IPS-15b (cell line): Measurements from ENCODE around the gene SPAG5.
A peak's percentile ranks its signal among the peaks of the same experiment; 100 is the strongest.
"Not testable (repeated sequence)": the region's sequence is repeated elsewhere in the genome, so short reads cannot be mapped to it uniquely, and the experiment has no call there.

Experiments
- H3K27me3 ChIP-seq: one replicate; pipeline ENCODE4 v1.6.1; 2013; ENCODE audit warnings: low read length; ENCODE audit not compliant: control insufficient read depth, insufficient read depth
- H3K36me3 ChIP-seq: one replicate; pipeline ENCODE4 v1.6.1; 2013; ENCODE audit warnings: low read length; ENCODE audit not compliant: control insufficient read depth, insufficient read depth
- H3K4me1 ChIP-seq: one replicate; pipeline ENCODE4 v1.6.1; 2013; ENCODE audit warnings: mild to moderate bottlenecking, low read length; ENCODE audit not compliant: control insufficient read depth, insufficient read depth
- H3K4me3 ChIP-seq: one replicate; pipeline ENCODE4 v1.5.1; 2013; ENCODE audit warnings: low read depth, low read length
- H3K9ac ChIP-seq: one replicate; pipeline ENCODE4 v1.6.1; 2013; ENCODE audit warnings: low read depth, mild to moderate bottlenecking, low read length
- H3K9me3 ChIP-seq: one replicate; pipeline ENCODE4 v1.6.1; 2013; ENCODE audit warnings: mild to moderate bottlenecking, low read length; ENCODE audit not compliant: control insufficient read depth, insufficient read depth

The SPAG5 gene

DNA sequence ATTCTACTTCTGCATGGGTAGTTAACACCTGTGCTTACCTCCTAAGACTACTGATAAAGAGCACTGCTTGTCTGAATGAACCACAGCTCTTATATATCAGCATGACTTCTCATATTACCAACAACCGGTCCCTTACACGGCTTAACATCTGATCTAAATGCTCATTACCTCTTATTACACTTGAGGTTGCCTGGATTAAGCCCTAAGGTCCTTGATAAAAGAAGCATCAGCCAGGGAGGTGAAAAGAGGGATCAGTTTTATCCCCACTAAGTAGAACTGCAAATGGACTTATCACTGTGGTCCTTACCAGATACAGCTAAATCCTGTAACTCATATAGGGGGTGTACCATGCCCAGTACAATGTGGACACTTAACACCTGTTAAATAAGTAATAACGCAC lies 23.4 kb upstream of the SPAG5 start:
- H3K9me3 ChIP-seq = no peaks in the 10 kb centered on the region
- H3K4me1 ChIP-seq = no peaks in the 10 kb centered on the region
- peaks cover 47% of the 10 kb centered on the region for H3K36me3 ChIP-seq
- H3K9ac ChIP-seq = no peak overlapping the region
- H3K27me3 ChIP-seq = no peaks in the 10 kb centered on the region
- no peak overlapping the region for H3K4me3 ChIP-seq

DNA sequence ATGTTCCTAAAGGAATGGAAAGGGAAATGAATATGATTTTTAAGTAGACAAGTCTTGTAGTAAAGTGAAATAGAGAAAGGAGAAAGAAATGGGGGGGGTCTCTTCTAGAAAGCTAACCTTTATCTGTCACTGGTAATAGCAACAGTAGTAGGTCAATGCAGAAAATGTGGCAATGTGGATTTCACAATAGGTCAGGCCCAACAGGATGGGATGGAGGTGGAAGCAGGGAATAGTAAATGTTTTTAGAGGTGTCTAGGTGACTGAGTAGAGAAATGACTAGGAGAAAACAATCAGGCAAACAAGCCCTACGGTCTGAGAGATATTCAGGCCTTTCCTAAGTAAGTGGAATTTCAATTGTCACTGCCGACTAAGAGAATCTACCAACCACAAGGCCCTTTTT lies 21.2 kb upstream of the SPAG5 start:
- Histone ChIP-seq H3K9me3 (no peaks in the 10 kb centered on the region), H3K4me3 (no peak overlapping the region), H3K36me3 (peaks cover 69% of the 10 kb centered on the region), H3K4me1 (no peaks in the 10 kb centered on the region), H3K27me3 (no peaks in the 10 kb centered on the region), H3K9ac (no peak overlapping the region)

DNA sequence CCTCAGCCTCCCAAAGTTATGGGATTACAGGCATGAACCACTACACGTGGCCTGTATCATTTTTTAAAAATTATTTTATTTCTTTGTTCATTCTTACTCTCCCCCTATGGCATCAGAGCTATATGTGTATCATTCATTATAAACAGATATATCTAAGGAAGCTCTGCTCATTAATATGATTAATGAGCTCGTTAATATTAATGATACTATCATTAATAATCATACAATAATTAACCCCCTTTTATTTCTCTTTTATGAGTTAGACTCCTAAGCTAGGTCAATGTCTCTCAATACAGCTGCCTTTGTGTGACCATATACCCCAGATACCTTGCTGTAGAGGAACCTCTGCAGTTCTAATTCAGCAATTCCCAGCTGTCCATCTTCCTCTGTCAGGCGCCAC lies 19.6 kb upstream of the SPAG5 start:
- Histone ChIP-seq H3K27me3 (no peaks in the 10 kb centered on the region), H3K4me3 (no peak overlapping the region), H3K9me3 (no peaks in the 10 kb centered on the region), H3K36me3 (peaks cover 63% of the 10 kb centered on the region), H3K4me1 (no peaks in the 10 kb centered on the region), H3K9ac (no peak overlapping the region)

DNA sequence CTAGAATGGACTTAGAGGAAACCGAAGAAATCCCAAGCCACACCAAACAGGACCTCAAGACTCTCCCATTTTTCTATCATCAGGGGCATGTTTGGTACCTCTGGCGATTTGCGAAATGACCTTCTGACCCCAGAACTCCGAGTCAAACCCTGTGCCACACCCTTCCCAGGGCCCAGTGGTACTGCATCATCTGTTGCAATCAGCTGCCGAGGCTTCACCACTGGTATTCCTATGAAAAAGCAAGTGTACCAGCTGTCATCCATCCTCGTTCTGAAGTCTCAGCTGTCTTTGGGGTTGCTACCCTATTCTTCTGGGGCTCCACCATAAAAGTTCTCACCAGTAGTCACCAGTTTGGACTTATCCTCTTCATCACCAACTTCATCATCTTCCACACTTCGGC lies 17.5 kb upstream of the SPAG5 start:
- Histone ChIP-seq H3K4me3 (no peak overlapping the region), H3K9me3 (no peaks in the 10 kb centered on the region), H3K4me1 (no peaks in the 10 kb centered on the region), H3K36me3 (peaks cover 69% of the 10 kb centered on the region), H3K27me3 (no peaks in the 10 kb centered on the region), H3K9ac (no peak overlapping the region)

- H3K36me3 ChIP-seq = peaks cover 69% of the 10 kb centered on the region
- no peak overlapping the region for H3K9ac ChIP-seq
- no peaks in the 10 kb centered on the region for H3K4me1 ChIP-seq
- H3K9me3 ChIP-seq = no peaks in the 10 kb centered on the region
- H3K27me3 ChIP-seq = no peaks in the 10 kb centered on the region
- no peak overlapping the region for H3K4me3 ChIP-seq
These were observed 16.6 kb upstream of the SPAG5 start for GRCh38 chr17:28615260-28615940.

GRCh38 chr17:28613931-28614381 lies 15.1 kb upstream of the SPAG5 start, which contains the start of gene RSKR:
Gene RSKR (minus strand): TSS chr17:28614185. CDS start chr17:28614161, 24 bp downstream.
- H3K9ac ChIP-seq = no peak within 1 kb of the TSS
- peaks cover 60% of the 10 kb centered on the region for H3K36me3 ChIP-seq
- no peaks in the 10 kb centered on the region for H3K27me3 ChIP-seq
- no peaks in the 10 kb centered on the region for H3K4me1 ChIP-seq
- no peaks in the 10 kb centered on the region for H3K9me3 ChIP-seq
- no peak within 1 kb of the TSS for H3K4me3 ChIP-seq

DNA sequence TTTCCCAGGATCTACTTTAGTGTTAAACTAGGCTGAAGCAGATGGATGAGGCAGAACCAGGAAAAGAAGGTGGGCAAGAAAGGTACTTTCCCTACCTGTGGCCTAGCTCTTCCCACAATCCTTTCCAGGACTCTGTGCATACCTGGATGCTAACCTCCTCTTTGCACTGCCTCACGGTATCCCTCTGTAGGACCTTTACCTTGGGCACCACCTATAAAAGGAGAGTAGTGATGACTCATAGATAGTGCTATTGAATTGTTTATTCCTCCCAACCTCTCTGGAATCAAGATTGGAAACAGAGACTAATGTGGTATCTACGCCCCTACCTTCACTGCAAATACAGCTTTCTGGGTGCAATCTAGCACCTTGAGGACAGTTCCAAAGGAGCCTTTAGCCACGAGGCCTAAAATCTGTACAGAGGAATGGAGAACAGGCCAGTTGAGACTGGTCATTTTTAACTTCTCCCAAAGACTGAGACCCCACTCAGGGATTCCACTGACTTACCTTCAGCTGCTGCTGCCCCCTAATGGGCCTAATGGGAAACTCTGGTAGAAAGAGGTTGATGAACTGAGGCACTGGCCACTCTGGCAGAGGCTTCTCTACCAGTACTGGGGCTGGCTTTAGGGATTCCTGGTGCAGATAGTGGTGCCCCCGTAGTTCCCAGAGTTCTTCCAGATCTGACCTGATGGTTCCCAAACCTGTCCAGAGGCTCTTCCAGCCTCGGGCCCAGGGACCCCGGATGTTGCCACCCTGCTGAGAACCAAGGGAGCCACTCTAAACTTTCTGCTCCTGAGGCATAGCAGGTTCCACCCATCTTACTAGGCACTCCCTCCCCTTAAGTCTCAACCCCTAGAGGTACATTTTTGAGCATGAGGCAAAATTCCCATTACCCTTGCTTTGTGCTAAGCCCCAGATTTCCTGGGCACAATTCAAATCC lies 14.4 kb upstream of the SPAG5 start:
- Histone ChIP-seq H3K4me3 (no peak overlapping the region), H3K9me3 (no peaks in the 10 kb centered on the region), H3K4me1 (no peaks in the 10 kb centered on the region), H3K27me3 (no peaks in the 10 kb centered on the region), H3K36me3 (peaks cover 54% of the 10 kb centered on the region), H3K9ac (no peak overlapping the region)

- Histone ChIP-seq H3K9me3 (no peaks in the 10 kb centered on the region), H3K36me3 (peaks cover 52% of the 10 kb centered on the region), H3K4me3 (no peak overlapping the region), H3K27me3 (no peaks in the 10 kb centered on the region), H3K4me1 (no peaks in the 10 kb centered on the region), H3K9ac (no peak overlapping the region)
These were observed 13.7 kb upstream of the SPAG5 start for GRCh38 chr17:28612531-28612930.

- peaks cover 33% of the 10 kb centered on the region for H3K36me3 ChIP-seq
These were observed 11.6 kb upstream of the SPAG5 start for GRCh38 chr17:28610376-28610775.

GRCh38 chr17:28604031-28604430 lies 5.2 kb upstream of the SPAG5 start:
- H3K4me1 ChIP-seq, H3K36me3 ChIP-seq: not testable (repeated sequence)

More at GRCh38 chr17:28610376-28610775, 11.6 kb upstream of the SPAG5 start:
- Histone ChIP-seq H3K27me3 (no peaks in the 10 kb centered on the region), H3K9ac (no peak overlapping the region), H3K4me1 (no peaks in the 10 kb centered on the region), H3K4me3 (no peak overlapping the region), H3K9me3 (no peaks in the 10 kb centered on the region)

GRCh38 chr17:28599311-28600184 lies 723 bp upstream of the SPAG5 start:
- Histone ChIP-seq H3K36me3 (peaks cover under 1% of the 10 kb centered on the region), H3K27me3 (no peaks in the 10 kb centered on the region), H3K4me3 (peak overlapping the region; percentile 96), H3K9me3 (no peaks in the 10 kb centered on the region), H3K9ac (peak overlapping the region; percentile 50), H3K4me1 (peaks cover 4% of the 10 kb centered on the region)

More at GRCh38 chr17:28604031-28604430, 5.2 kb upstream of the SPAG5 start:
- not testable (repeated sequence) for H3K9ac ChIP-seq, H3K4me3 ChIP-seq, H3K9me3 ChIP-seq, H3K27me3 ChIP-seq
